DND-41 (cell line): ENCODE data around the gene THRB.

Experiments used
- ATAC-seq: fragments of 200-7000 bp; cut with Tn5 transposase; 3 replicates; pipeline ENCODE4 v1.9.1; 2021; ENCODE audit warnings: low read depth; ENCODE audit not compliant: insufficient read depth
- DNase-seq: peaks from one replicate; pipeline ENCODE4 v3.0.0-alpha.2; 2020
- H2AFZ ChIP-seq: 2 replicates; pipeline ENCODE4 v1.6.0; 2012; ENCODE audit warnings: low read depth, low read length
- H3K27ac ChIP-seq: 2 replicates; pipeline ENCODE4 v1.5.1; 2012; ENCODE audit warnings: low read length, inconsistent platforms
- H3K27me3 ChIP-seq: fragments of 200-600 bp; sonication (generic); 2 replicates; pipeline ENCODE4 v1.6.0; 2012; ENCODE audit warnings: low read length, mild to moderate bottlenecking, inconsistent platforms; ENCODE audit not compliant: insufficient read depth, poor library complexity
- H3K36me3 ChIP-seq: 2 replicates; pipeline ENCODE4 v1.5.1; 2012; ENCODE audit warnings: low read length, inconsistent platforms; ENCODE audit not compliant: insufficient read depth
- H3K4me1 ChIP-seq: 2 replicates; pipeline ENCODE4 v1.5.1; 2012; ENCODE audit warnings: mild to moderate bottlenecking, low read length; ENCODE audit not compliant: insufficient read depth
- H3K4me2 ChIP-seq: 2 replicates; pipeline ENCODE4 v1.6.0; 2012; ENCODE audit warnings: mild to moderate bottlenecking, moderate library complexity, low read length, inconsistent platforms; ENCODE audit not compliant: insufficient read depth
- H3K4me3 ChIP-seq, 2 experiments: fragments of 200-600 bp in 1 of 2; shearing (Covaris generic) in 1 of 2; 2 replicates each; pipeline ENCODE4 v1.5.1; 2012 to 2016; ENCODE audit warnings: inconsistent platforms in 2 of 2, low read length in 2 of 2, mild to moderate bottlenecking in 2 of 2, low read depth in 1 of 2, moderate library complexity in 1 of 2
- H3K79me2 ChIP-seq: 2 replicates; pipeline ENCODE4 v1.6.0; 2012; ENCODE audit warnings: low read length, inconsistent platforms; ENCODE audit not compliant: insufficient read depth
- H3K9ac ChIP-seq: 2 replicates; pipeline ENCODE4 v1.6.0; 2012; ENCODE audit warnings: low read depth, mild to moderate bottlenecking, inconsistent platforms, low read length, moderate library complexity
- H3K9me3 ChIP-seq: 2 replicates; pipeline ENCODE4 v1.5.1; 2012; ENCODE audit warnings: low read length, moderate library complexity, mild to moderate bottlenecking, inconsistent platforms; ENCODE audit not compliant: insufficient read depth, severe bottlenecking
- H4K20me1 ChIP-seq: 2 replicates; pipeline ENCODE4 v1.6.0; 2012; ENCODE audit warnings: low read length; ENCODE audit not compliant: insufficient read depth
- CTCF ChIP-seq: IDR thresholded peaks from 2 replicates; pipeline ENCODE4 v1.5.1; 2012; ENCODE audit warnings: borderline replicate concordance, low read length, moderate library complexity, mild to moderate bottlenecking; ENCODE audit not compliant: poor library complexity, severe bottlenecking; ENCODE audit errors: extremely low read depth
- EZH2 ChIP-seq: IDR thresholded peaks from 3 replicates; pipeline ENCODE4 v1.6.1; 2012; ENCODE audit warnings: borderline replicate concordance, low read depth, mild to moderate bottlenecking, moderate library complexity, low read length, inconsistent platforms; ENCODE audit not compliant: severe bottlenecking

THRB gene

GRCh38 chr3:24332092-24332491 lies 162.6 kb downstream of the THRB start:
- Histone ChIP-seq H3K36me3 (no peaks in the 10 kb centered on the region), H2AFZ (no peak overlapping the region), H3K4me2 (no peak overlapping the region), H4K20me1 (no peaks in the 10 kb centered on the region), H3K4me1 (no peaks in the 10 kb centered on the region), H3K27me3 (no peaks in the 10 kb centered on the region), H3K4me3 (no peak overlapping the region), H3K79me2 (no peaks in the 10 kb centered on the region), H3K27ac (no peak overlapping the region), H3K9me3 (no peaks in the 10 kb centered on the region), H3K9ac (no peak overlapping the region)
- TF ChIP-seq EZH2 (no peak), CTCF (no peak)
- no peak for DNase-seq
- ATAC-seq: no peak

GRCh38 chr3:24323272-24323671 lies 171.4 kb downstream of the THRB start:
- Histone ChIP-seq H3K36me3 (no peaks in the 10 kb centered on the region), H3K27me3 (no peaks in the 10 kb centered on the region), H3K4me1 (no peaks in the 10 kb centered on the region), H2AFZ (no peak overlapping the region), H3K4me3 (no peak overlapping the region), H3K4me2 (no peak overlapping the region), H3K9me3 (no peaks in the 10 kb centered on the region), H3K27ac (no peak overlapping the region), H3K9ac (no peak overlapping the region), H3K79me2 (no peaks in the 10 kb centered on the region), H4K20me1 (no peaks in the 10 kb centered on the region)
- TF ChIP-seq CTCF: no peak
- TF ChIP-seq EZH2: no peak
- DNase-seq: no peak
- ATAC-seq: no peak

GRCh38 chr3:24320601-24321000 lies 174.0 kb downstream of the THRB start:
- no peaks in the 10 kb centered on the region for H3K9me3 ChIP-seq
- H3K4me1 ChIP-seq: no peaks in the 10 kb centered on the region
- no peak overlapping the region for H3K27ac ChIP-seq
- no peaks in the 10 kb centered on the region for H3K79me2 ChIP-seq
- no peak overlapping the region for H3K9ac ChIP-seq
- DNase-seq: no peak
- TF ChIP-seq EZH2: no peak
- no peak for TF ChIP-seq CTCF
- no peak overlapping the region for H3K4me2 ChIP-seq
- H4K20me1 ChIP-seq: no peaks in the 10 kb centered on the region
- H2AFZ ChIP-seq: no peak overlapping the region
- H3K4me3 ChIP-seq: no peak overlapping the region
- no peaks in the 10 kb centered on the region for H3K36me3 ChIP-seq
- no peak for ATAC-seq
- no peaks in the 10 kb centered on the region for H3K27me3 ChIP-seq

GRCh38 chr3:24318677-24319287 lies 175.9 kb downstream of the THRB start:
- no peaks in the 10 kb centered on the region for H3K4me1 ChIP-seq
- no peak overlapping the region for H2AFZ ChIP-seq
- H3K27me3 ChIP-seq: no peaks in the 10 kb centered on the region
- no peak for TF ChIP-seq CTCF
- TF ChIP-seq EZH2: no peak
- H3K9me3 ChIP-seq: no peaks in the 10 kb centered on the region
- no peaks in the 10 kb centered on the region for H4K20me1 ChIP-seq
- no peak overlapping the region for H3K27ac ChIP-seq
- no peak overlapping the region for H3K4me2 ChIP-seq
- DNase-seq (no peak), ATAC-seq (no peak)
- H3K36me3 ChIP-seq: no peaks in the 10 kb centered on the region
- H3K4me3 ChIP-seq: no peak overlapping the region
- no peak overlapping the region for H3K9ac ChIP-seq
- no peaks in the 10 kb centered on the region for H3K79me2 ChIP-seq
